ENCODE measurements around the gene ATRN. TPM values are rescaled to one million over a fixed set of nuclear protein-coding genes. Genes with fewer than 3 reads are reported as not detected.

Gene ATRN
- total RNA-seq, 1 donor from 2014 or later: 31.5 TPM

GRCh38 chr20:3696745-3697587, 226.1 kb downstream of the ATRN start:
- ATAC-seq: no peak
- intact Hi-C loops (cut with DNase I): no loop called here

DNA sequence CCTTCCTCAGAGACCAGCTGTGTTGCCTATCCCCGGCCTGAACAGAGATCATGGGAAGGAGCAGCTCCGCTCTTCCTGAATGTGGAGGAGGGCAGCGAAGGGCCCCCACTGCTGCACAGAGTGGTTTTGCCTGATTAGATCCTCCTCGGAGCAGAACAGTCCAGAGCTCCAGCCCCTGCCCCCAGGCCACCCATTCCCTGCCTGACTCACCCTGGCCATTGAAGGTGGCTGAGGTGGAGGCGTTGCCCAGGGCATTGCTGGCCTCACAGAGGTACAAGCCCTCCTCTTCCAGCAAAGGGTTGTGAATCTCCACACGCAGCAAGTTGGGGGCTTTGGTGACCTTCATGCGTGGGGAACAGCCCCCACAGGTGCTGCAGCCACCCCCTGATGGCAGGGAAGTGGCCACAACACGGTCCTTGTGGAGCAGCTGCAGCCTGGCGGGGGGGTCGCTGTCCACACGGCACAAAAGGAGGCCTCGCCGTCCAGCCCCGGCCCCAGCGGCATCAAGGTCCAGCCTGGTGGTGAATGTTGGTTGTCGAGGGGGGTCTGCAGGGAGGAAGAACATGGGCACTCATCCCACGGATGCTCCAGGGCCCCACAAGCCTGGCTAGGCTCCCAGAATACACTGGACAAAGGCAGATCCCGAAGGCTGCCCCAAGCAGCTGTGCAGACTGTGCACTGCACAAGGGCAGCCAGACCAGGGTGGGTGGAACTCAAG, 226.9 kb downstream of the ATRN start:
- DNase-seq (ENCODE audit: low spot score): no peak
- intact Hi-C loops (cut with DNase I): no loop called here

More at GRCh38 chr20:3696745-3697587, 226.1 kb downstream of the ATRN start:
- DNase-seq (ENCODE audit: low spot score): no peak

DNA sequence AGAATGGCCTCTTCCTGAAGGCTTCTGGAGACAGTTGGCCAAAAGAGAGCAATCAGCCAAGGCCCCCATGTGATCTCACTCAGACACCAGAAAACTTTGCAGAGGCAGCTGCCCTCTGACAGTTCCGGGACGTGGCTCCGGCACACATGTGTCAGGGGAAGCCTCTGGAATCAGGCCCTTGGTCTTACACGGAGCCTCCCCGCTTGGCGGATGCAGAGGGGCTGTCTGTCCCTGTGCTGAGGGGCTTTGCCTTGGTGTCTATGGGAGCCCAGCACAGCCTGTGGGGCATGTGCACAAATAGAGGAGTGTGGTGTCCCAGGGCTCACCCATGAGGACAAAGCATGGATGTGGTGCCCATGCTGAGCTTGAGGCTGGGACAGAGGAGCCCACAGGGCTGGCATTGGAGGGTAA, 227.8 kb downstream of the ATRN start:
- DNase-seq (ENCODE audit: low spot score): no peak
- intact Hi-C loops (cut with DNase I): no loop called here
- no peak for ATAC-seq

More for the DNA sequence above, 226.9 kb downstream of the ATRN start:
- ATAC-seq: no peak

DNA sequence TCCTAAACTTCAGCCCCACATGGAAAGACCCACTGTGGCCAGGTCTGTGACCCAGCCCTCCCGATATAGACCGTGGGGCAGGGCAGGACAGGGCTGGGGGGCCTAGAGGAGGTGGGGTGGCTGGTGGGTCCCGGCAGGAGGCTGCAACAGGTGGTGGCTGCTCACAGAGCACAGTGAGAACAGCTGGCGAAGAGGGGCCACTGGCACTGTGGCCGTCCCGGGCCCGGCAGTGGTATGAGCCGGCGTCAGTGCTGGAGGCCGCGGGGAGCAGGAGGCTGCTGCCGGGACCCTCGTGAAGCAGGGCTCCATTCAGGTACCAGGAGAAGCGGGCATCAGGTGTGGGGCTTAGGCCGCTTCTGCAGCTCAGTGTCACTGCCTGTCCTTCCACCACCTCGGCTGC, 228.2 kb downstream of the ATRN start:
- ATAC-seq (no peak), DNase-seq (ENCODE audit: low spot score) (no peak)
- intact Hi-C loops (cut with DNase I): no loop called here

Other genes with a start within 250 kb of the ATRN start
- gene SLC4A11, start 231.8 kb upstream of the ATRN start, total RNA-seq: 0.89 TPM
- 35.0 TPM for gene DNAAF9, start 63.3 kb upstream of the ATRN start, total RNA-seq
- gene GFRA4, start 192.4 kb downstream of the ATRN start, total RNA-seq: not detected
- 117 TPM for gene ADAM33, start 211.0 kb downstream of the ATRN start, total RNA-seq
- 19.2 TPM for gene SIGLEC1, start 241.6 kb downstream of the ATRN start, total RNA-seq